ENCODE results near the gene GNB1. TPM values are rescaled to one million over a fixed set of nuclear protein-coding genes. Genes with fewer than 3 reads are reported as not detected.

The GNB1 gene
- total and polyA plus RNA-seq, 2 experiments from 2014 or later, result 85.5 to 196 TPM

DNA sequence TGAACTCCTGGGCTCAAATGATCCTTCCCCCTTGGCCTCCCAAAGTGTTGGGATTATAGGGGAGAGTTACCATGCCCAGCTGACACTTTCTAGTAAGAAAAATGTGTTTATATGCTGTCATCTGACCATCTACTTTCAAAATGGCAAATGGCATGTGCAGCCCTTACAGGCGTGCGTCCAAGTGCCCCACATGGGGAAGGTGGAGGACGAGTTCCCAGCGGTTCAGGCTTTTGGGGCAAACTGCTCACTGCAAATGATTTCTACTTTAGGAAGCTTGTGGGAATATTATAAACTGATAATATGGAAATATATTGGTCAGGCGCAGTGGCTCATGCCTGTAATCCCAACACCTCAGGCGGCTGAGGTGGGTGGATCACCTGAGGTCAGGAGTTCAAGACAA is 71.1 kb downstream of the GNB1 start:
- H3K36me3 ChIP-seq, result peaks cover 38% of the 10 kb centered on the region
- no peak for DNase-seq (ENCODE audit: low read depth in 1 of 2, low spot score in 1 of 2)
- H3K4me1 ChIP-seq (ENCODE audit: low read depth), result no peaks in the 10 kb centered on the region
- H3K9me3 ChIP-seq (ENCODE audit: low read depth), result no peaks in the 10 kb centered on the region
- H3K4me3 ChIP-seq, result no peak overlapping the region
- TF ChIP-seq, protein P1, sequence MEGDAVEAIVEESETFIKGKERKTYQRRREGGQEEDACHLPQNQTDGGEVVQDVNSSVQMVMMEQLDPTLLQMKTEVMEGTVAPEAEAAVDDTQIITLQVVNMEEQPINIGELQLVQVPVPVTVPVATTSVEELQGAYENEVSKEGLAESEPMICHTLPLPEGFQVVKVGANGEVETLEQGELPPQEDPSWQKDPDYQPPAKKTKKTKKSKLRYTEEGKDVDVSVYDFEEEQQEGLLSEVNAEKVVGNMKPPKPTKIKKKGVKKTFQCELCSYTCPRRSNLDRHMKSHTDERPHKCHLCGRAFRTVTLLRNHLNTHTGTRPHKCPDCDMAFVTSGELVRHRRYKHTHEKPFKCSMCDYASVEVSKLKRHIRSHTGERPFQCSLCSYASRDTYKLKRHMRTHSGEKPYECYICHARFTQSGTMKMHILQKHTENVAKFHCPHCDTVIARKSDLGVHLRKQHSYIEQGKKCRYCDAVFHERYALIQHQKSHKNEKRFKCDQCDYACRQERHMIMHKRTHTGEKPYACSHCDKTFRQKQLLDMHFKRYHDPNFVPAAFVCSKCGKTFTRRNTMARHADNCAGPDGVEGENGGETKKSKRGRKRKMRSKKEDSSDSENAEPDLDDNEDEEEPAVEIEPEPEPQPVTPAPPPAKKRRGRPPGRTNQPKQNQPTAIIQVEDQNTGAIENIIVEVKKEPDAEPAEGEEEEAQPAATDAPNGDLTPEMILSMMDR (IDR thresholded peaks at IDR 0.05; ENCODE audit: low read depth, low read length), result no peak
- H3K27ac ChIP-seq, result no peak overlapping the region
- no peaks in the 10 kb centered on the region for H3K27me3 ChIP-seq

DNA sequence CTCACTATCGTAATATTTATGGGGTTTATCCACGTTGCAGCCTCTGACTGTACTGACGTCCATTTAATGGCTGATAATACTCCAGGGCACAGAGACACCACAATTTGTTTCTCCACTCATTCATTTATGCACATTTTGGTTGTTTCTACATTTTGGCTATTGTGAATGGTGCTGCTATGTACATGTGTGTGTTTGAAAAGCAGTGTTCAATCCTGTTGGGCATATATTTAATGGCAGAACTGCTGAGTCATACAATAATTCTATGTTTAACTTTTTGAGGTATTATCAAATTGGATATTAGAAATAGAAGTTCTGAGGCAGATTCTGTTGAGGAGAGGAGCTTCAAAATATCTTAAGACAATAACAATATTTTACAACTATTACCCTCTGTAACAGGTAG is 73.7 kb downstream of the GNB1 start:
- H3K9me3 ChIP-seq (ENCODE audit: low read depth), result no peaks in the 10 kb centered on the region
- H3K27me3 ChIP-seq, result no peaks in the 10 kb centered on the region
- no peaks in the 10 kb centered on the region for H3K4me1 ChIP-seq (ENCODE audit: low read depth)
- DNase-seq (ENCODE audit: low read depth in 1 of 2, low spot score in 1 of 2), result no peak
- H3K4me3 ChIP-seq, result no peak overlapping the region
- no peak overlapping the region for H3K27ac ChIP-seq
- TF ChIP-seq, protein P1 (IDR thresholded peaks at IDR 0.05; ENCODE audit: low read depth, low read length), result no peak
- H3K36me3 ChIP-seq, result peaks cover 41% of the 10 kb centered on the region

DNA sequence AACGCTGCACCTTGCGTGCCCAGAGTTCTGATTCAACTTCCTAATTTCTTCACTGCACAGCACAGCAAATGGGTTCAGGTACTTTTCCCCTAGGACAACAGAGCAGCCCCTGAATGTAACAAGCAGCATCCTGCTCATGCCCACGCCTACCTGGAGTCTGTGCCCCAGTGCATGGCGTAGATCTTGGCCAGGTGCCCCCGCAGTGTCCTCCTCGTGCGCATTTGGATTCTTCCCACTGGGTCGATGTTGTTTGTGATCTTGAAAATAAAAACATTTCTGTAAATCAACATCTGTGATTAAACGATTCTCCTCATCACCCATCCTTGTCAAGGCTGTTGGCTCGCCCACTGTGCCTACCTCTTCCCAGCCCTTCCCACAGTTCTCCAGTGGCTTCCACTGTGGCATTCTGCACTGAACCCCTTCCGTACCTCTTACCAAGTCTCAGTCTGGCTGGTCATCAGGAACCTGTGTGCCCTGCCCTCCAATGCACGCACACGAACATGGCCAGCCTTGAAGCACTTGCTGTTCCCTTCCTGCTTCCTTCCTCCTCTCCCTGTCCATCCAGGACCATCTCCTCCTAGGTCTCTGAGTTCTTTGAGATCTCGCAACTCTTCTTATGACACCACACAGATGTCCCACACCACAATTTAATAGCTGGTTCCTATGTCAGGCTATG is 75.1 kb downstream of the GNB1 start:
- peaks cover 38% of the 10 kb centered on the region for H3K36me3 ChIP-seq
- H3K4me1 ChIP-seq (ENCODE audit: low read depth), result no peaks in the 10 kb centered on the region
- H3K9me3 ChIP-seq (ENCODE audit: low read depth), result no peaks in the 10 kb centered on the region
- TF ChIP-seq, protein P1 (IDR thresholded peaks at IDR 0.05; ENCODE audit: low read depth, low read length), result no peak
- no peak overlapping the region for H3K4me3 ChIP-seq
- no peak for DNase-seq (ENCODE audit: low read depth in 1 of 2, low spot score in 1 of 2)
- no peaks in the 10 kb centered on the region for H3K27me3 ChIP-seq
- no peak overlapping the region for H3K27ac ChIP-seq

DNA sequence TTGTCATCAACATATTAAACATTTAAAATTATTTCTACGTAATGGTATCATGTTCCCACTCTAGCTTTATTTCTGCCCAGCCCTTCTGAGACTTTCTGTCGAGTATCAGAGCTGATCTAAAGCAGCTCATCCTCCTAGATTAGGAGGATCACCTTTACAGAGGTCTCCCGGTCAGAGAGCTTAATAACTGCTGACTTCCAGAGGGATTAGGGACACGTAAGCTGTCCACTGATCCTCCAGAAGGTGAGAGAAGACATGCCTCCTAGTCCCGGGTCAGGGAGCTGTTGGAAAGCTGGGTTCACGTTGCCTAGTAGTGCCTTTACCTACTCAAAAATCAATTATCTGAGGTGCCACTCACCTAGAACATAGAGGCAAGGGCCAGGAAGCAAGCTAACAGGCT is 81.4 kb downstream of the GNB1 start:
- TF ChIP-seq, protein P1 (IDR thresholded peaks at IDR 0.05; ENCODE audit: low read depth, low read length), result no peak
- no peaks in the 10 kb centered on the region for H3K4me1 ChIP-seq (ENCODE audit: low read depth)
- no peak for DNase-seq (ENCODE audit: low read depth in 1 of 2, low spot score in 1 of 2)
- no peaks in the 10 kb centered on the region for H3K27me3 ChIP-seq
- peaks cover 44% of the 10 kb centered on the region for H3K36me3 ChIP-seq
- H3K4me3 ChIP-seq, result no peak overlapping the region
- H3K9me3 ChIP-seq (ENCODE audit: low read depth), result no peaks in the 10 kb centered on the region
- peak overlapping the region; percentile 25 for H3K27ac ChIP-seq

DNA sequence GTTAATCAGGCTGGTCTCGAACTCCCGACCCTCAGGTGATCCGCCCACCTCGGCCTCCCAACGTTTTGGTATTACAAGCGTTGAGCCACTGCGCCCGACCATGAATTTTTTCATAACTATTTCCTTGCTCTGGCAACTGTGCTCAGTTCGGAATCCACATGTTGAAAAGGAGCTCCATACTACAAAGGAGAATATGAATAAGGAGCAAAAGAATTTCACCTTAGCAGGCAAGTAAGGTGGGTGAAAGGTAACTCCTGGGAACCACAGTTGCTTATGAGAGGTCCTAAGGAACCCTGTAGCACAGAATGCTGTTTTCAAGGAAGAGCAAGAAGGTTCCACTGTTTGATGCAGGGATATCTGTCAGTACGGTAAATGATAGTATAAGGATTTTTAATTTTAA is 82.7 kb downstream of the GNB1 start:
- DNase-seq (ENCODE audit: low read depth in 1 of 2, low spot score in 1 of 2), result no peak
- Histone ChIP-seq H3K4me1 (ENCODE audit: low read depth) (no peaks in the 10 kb centered on the region), H3K4me3 (no peak overlapping the region), H3K27ac (no peak overlapping the region), H3K36me3 (peaks cover 39% of the 10 kb centered on the region), H3K9me3 (ENCODE audit: low read depth) (no peaks in the 10 kb centered on the region), H3K27me3 (no peaks in the 10 kb centered on the region)
- TF ChIP-seq, protein P1 (IDR thresholded peaks at IDR 0.05; ENCODE audit: low read depth, low read length), result no peak

Data from cardiac muscle cell (in vitro differentiated cells and primary cell).